ENCODE measurements around the gene CHL1. TPM values are rescaled to one million over a fixed set of nuclear protein-coding genes. Genes with fewer than 3 reads are reported as not detected.

Gene CHL1
- total and polyA plus RNA-seq, 2 experiments from 2014 or later = 1.4 to 1.9 TPM

GRCh38 chr3:195666-196065 is 897 bp upstream of the CHL1 start:
- no peaks in the 10 kb centered on the region for H4K20me1 ChIP-seq (replicated peaks; ENCODE audit: insufficient read depth)
- peaks cover 4% of the 10 kb centered on the region for H3K27me3 Mint-ChIP-seq (ENCODE audit: insufficient read depth, low read depth, poor library complexity)
- no peak for ATAC-seq
- H3F3A ChIP-seq (replicated peaks; ENCODE audit: low read depth) = no peaks in the 10 kb centered on the region; the same call in 1 of the 2 replicates
- peaks cover 65% of the 10 kb centered on the region for H3K27me3 ChIP-seq (ENCODE audit: insufficient read depth)
- no peaks in the 10 kb centered on the region for H3K79me2 ChIP-seq (replicated peaks; ENCODE audit: insufficient read depth)
- no peak overlapping the region for H3K27ac Mint-ChIP-seq
- peaks cover 25% of the 10 kb centered on the region for H3K4me1 ChIP-seq (ENCODE audit: insufficient read depth)
- H3K27ac ChIP-seq (ENCODE audit: low read depth) = no peak overlapping the region
- no peak overlapping the region for H3K4me3 Mint-ChIP-seq
- peak; percentile 27 for DNase-seq (ENCODE audit: low spot score)
- no peaks in the 10 kb centered on the region for H3K4me1 Mint-ChIP-seq
- H3K9me2 ChIP-seq (ENCODE audit: insufficient read depth) = no peaks in the 10 kb centered on the region
- TF ChIP-seq EZH2phosphoT487 (IDR thresholded peaks at IDR 0.05; ENCODE audit: unreplicated experiment) = no peak
- no peak for TF ChIP-seq ZNF462 (CRISPR knock-in tag; IDR thresholded peaks at IDR 0.05)
- 0 out of 4 replicates have a peak, but pooled peaks of 1 of the 2 experiments have one; percentile 15 for TF ChIP-seq CTCF (conservative IDR thresholded peaks at IDR 0.05; ENCODE audit: low read depth in 2 of 2)
- peak overlapping the region; percentile 85 for H3K4me3 ChIP-seq
- peaks cover 82% of the 10 kb centered on the region for H3K9me3 Mint-ChIP-seq
- H3K4me2 ChIP-seq = peak overlapping the region; percentile 99; the same call in 1 of the 2 replicates
- H3K36me3 Mint-ChIP-seq (ENCODE audit: low read depth) = peaks cover 19% of the 10 kb centered on the region
- H2AFZ ChIP-seq = no peak overlapping the region
- H3K36me3 ChIP-seq (ENCODE audit: insufficient read depth) = no peaks in the 10 kb centered on the region
